LHCN-M2 (cell line): Measurements from ENCODE around the gene C1QTNF8. TPM values are rescaled to one million over a fixed set of nuclear protein-coding genes. Genes with fewer than 3 reads are reported as not detected.

Experiments
- DNase-seq: peaks from one replicate; pipeline ENCODE4 v3.0.0-alpha.2; 2012; ENCODE audit warnings: low read depth
- total RNA-seq: library from RNA; depleted of rRNA; stranded (reverse); fragments of >200 nt; gene quantifications from 2 replicates; pipeline ENCODE4 v1.2.3, GENCODE V29; 2014

The C1QTNF8 gene
- total RNA-seq, 1 experiment from 2014 or later = not detected

DNA sequence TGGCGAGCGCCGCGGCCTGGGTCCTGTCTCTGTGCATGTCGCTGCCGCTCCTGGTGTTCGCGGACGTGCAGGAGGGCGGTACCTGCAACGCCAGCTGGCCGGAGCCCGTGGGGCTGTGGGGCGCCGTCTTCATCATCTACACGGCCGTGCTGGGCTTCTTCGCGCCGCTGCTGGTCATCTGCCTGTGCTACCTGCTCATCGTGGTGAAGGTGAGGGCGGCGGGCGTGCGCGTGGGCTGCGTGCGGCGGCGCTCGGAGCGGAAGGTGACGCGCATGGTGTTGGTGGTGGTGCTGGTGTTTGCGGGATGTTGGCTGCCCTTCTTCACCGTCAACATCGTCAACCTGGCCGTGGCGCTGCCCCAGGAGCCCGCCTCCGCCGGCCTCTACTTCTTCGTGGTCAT lies 16.7 kb downstream of the C1QTNF8 start:
- DNase-seq = no peak

DNA sequence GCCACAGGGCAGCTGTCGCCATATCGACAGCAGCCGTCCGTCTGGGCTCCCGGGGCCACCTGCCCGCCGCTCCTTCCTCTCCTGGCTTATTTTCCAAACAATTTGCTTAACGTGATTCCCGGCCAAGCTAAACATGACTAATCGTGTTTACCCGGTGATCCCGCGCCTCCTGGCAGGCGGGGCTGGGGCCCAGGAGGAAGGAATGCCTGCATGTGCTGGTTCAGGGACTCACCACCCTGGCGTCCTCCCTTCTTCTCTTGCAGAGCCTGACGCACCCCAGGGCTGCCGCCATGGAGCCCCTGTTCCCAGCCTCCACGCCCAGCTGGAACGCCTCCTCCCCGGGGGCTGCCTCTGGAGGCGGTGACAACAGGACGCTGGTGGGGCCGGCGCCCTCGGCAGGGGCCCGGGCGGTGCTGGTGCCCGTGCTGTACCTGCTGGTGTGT lies 17.4 kb downstream of the C1QTNF8 start:
- peak; percentile 76 for DNase-seq

DNA sequence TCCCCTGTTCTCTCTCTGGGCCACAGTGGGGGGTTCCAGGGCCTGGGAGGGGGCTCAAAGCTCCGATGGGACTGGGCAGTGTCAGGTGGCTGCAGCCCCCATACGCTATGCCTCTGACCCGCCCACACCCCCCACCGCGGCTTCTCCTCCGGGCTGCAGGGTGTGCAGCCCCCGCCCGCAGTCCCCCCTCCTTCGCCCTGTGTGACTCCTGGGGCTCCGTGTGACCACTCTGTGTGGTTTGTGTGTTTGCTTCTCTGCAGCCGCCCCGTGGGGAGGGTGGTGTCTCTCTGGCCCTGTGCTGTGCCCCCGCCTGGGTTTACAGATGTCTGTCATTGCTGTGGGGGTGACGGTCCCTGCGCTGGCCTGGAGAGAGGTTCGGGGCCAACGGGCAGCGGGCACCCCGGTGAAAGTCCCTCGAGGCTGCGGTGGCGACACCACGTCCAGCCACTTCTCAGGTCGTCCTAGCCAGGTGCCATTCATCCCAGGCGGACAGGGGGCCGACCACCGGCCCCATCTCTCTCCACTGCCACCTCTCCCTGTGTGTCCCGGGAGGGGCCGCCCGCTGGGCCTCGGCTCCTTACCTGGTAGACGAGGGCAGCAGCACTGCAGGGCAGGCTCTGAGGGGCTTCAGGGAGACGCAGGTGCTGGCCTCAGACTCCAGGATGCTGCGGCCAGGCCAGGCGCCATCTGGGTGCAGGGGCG lies 18.0 kb downstream of the C1QTNF8 start:
- no peak for DNase-seq

DNA sequence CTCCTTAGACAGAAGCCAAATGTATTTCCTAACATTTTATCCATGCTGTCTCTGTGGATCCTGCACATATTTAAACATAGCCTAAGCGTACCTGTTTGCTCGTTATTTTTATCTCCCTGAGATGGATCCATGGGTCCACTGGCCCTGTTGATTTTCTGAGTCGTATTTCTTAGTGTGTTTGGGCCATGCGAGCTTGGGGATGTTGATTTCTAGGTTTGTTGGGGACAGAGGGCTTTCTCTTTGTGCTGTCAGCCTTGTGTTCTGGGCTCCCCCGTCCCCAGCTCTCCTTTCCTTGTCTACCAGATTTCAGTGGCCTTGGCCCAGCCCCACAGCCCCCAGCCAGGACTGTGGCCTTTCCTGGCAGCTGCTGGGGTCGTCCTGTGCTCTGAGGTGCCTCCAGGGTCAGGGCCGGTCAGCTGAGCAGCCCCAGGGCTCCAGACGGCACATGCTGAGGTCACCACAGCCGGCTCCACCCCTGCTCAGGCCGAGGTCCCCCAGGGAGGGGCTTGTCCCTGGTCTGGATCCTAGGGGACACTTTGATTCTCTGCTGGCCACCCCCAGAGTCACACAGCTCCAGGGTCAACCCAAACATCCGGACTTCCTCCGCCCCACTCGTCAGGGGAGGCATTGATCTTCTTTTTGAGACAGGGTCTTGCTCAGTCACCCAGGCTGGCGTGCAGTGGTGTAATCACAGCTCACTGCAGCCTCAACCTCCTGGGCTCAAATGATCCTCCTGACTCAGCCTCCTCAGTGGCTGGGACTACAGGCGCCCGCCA lies 19.1 kb downstream of the C1QTNF8 start:
- DNase-seq = no peak

DNA sequence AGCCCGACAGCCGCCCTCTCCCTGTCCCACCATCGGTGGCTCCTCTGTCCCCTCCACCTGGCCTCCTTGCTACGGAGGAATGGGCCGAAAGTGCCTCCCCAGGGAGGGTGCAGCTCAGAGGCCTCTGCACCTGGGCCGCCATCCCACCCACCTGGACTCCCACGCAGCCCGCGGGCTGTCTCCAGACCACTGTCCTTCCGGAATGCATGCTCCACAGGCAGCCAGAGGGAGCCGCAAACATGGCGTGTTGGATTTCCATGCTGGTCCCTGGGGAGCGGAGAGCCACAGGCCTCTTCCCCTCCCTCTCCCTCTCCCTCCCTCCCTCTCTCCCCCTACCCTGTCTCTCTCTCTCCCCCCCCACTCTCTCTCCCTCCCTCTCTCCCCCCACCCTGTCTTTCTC lies 20.5 kb downstream of the C1QTNF8 start:
- no peak for DNase-seq

DNA sequence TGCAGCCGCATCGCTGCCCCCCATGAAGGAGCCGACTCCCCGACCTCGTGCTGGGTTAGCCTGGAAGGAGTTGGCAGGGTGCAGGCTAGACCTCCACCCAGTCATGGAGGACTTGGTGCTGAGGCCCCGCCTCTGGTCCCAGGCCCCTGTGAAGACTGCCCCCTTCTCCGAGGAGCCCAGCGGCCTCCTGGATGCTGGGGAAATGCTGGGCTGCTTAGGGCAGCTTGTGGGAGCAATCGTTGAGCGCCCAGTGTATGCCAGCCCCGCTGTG lies 21.7 kb downstream of the C1QTNF8 start:
- DNase-seq = no peak

DNA sequence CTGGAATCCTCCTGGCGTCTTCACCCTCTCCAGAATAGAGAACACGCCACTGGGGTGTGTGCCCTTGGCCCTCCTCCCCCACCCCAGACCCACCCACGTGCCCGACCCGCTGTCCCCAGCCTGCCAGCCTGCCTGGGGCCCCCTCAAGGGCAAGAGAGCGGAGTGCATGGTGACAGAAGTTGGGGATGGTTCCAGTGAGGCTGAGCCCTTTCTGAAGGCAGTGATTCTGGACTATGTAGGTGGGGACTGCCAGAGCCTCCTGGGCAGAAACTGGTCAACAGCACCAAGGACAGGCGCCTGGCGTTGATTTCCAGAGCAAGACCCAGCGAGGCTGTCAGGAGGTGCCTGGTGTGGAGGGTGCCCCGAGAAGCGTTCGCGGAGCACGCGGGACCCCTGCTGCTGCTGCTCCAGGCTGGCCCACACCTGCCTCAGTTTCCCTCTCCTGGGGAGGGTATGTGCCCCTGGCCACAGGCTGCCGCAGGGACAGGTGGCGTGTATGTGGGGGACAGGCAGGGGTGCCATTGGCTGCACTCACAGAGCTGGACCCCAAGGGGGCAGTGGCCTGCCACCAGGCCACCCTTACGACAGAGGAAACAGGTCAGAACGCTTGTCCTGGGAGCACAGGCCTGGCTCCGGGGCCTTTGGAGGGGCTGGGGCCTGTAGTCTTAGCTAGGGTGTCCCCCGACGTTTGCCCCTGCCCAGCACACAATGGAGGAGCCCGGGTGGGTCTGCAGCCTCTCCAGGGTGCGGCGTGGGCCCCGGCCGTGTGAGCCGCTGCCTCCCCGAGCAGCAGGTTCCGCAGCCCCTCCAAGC lies 22.3 kb downstream of the C1QTNF8 start:
- DNase-seq = no peak

DNA sequence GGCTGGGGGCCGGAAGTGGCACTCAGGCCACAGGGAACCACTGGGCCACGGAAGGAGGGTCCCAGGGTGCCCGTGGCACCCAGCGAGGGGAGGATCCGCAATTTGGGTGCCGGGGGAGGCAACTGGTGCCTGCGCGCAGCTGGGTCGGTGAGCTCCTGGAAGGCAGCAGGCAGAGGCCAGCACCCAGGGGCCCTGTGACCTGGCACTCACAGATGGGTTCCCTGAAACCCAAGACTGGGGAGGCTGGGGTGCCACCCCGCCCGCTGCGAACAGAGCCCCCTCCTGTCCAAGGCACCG lies 22.8 kb downstream of the C1QTNF8 start:
- no peak for DNase-seq

DNA sequence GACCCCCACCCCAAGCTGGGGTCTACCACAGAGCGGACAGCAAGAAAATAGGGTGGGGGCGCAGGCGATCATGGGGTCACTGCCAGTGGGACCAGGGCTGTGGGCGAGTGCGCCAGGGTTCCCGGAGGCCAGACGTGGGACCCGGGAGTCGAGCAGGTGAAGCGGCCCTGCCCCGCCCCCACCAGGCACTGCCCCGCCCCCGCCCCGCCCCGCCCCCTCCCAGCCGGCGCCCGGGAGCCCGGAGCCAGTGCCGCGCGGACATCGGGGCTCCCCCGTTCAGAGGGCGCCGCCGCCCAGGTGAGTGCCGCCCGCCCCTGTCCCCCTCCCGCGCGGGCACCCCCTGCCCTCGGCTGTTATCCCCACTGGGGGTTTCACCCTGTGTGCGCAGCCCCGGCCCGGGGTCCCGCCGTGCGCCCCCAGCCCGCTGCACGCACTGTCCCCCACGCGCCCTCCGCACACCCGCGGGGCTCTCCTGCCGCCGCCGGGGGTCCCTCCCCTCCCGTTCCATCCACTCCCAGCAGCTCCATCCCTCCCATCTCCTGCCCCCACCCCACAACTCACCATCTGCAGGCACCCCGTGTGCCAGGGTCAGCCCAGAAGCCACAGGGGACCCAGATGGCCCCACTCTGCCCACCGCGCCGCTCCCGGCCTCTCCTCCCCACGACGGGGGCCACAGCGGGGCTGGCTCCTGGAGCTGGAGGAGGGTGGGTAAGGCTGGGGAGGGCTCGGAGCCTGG lies 23.4 kb downstream of the C1QTNF8 start, which contains the start of gene SSTR5:
Gene SSTR5, plus strand, starts transcription at position 222 of the 736 bp plus-strand sequence. CDS start 6,122 bp downstream, outside the sequence.
- DNase-seq = no peak

DNA sequence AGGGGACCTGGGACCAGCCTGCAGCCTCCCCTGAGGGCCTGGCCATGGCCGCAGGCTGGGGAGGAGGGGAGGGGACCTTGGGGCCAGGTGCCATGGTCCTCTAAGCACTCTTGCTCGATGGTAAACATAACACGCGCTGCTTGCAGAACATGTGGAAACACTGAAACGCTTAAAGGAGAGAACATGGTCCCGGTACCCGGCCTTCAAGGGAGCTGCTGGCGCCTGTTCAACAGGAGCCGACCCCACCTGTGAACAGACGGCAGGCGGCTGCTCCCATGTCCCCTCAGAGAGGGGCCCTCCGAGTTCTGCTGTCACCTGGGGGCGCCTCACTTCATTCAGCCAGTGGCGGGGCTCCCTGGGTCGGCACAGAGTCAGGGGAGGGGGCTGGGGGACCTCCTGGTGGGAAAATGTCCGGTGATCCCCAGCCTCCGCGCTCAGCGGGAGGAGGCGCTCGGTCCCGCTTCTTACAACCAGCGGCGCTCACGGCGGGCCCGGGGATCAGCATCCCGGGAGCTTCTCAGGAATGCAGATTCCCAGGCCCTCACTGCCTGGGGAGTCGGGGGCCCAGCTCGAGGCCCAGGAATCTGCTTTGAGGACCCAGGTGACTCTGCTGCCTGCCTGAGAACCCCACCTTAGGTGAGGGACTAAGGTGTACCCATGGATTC lies 24.4 kb downstream of the C1QTNF8 start:
- no peak for DNase-seq

DNA sequence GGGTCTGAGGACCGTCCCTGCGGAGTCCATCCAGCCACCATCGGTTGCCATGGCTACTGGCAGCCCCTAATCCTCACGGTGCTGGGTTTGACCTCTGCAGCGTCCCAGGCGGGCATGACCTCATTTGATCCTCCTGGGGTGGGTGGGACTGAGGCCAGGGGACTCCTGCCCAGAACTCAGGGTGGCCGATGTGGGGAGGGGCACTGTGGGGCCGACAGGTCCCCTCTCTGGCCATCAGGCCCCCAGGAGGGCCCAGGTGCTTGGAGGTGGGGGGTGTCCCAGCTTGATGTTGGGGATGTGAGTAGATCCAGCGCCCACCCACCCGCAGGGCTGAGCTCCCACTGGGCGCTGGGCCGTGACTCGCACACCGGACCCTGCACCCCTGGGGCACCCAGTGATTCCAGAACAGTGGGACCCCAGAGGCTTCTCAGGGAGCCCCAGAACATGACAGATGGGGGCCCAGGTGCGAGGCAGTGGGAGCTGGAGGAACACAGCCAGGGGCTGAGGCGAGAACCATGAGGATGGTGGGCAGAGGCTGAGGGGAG lies 25.1 kb downstream of the C1QTNF8 start:
- no peak for DNase-seq

DNA sequence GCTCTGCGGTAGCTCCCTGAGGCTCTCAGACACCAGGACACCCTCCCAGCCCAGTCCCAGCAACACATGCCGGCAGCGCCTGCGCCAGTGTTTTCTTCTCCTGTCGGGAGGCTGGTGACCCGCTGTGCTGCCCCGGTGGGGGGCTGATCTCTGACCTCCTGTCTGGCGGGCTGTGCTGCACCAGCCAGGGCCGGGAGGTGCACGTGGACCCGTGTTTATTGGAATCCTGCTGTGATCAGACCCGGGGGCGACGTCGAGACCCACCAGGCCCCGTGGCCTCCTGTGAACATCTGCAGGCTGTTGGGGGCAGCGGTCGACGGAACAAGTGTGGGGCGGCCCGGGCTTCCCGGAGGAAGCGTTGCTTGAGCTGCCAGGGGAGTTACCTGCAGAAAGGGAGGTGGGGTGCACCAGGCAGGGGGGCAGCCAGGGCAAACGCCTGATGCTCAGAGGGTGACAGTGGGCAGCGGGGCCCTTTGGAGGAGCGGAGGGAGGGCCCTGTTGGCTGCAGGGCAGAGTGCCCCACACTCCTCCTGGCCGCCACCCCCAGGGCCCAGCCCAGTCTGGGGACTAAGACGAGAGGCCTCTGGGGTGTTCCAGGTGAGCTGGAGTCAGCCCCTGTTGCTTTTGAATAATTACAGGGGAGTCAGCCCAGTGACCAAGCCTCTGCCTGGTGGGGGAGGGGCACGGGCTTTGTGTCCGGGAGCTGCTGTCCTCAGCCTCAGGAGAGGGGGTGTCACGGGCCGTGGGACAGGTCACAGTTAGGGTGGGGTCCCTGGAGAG lies 25.8 kb downstream of the C1QTNF8 start:
- DNase-seq = no peak

DNA sequence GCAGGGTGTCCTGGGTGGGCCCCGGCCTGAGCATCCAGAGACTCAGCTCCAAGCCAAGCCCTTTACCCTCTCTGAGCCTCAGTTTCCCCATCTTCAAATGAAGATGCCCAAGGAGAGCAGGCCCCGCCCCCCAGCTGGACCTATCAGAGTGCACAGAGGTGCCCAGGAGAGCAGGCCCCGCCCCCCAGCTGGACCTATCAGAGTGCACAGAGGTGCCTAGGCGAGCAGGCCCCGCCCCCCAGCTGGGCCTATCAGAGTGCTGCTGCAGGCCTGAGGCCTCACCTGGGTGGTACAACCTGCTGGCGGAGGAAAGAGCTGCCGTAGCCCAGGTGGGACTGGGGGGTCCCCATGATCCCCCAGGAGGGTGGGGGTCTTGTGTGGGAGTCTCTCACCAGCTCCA lies 26.9 kb downstream of the C1QTNF8 start:
- no peak for DNase-seq

DNA sequence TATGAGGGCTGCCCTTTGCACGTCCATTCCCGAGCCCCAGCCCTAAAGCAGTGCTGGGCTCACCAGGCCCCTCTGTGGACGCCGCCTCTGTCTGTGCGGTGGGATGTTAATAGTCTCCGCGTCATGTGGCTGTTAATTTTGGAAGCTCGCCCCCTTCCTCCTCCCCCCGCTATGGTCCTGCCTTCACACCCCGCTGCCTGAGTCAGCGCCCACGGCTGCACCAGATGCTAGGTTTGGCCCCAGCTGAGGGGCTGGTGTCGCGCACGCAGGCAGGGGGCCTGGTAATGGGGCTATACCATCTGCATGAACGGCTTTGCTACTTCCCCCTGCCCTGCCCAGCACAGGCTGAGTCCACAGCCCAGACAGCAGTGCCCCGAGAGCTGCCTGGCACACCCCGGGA lies 27.6 kb downstream of the C1QTNF8 start:
- DNase-seq = no peak

DNA sequence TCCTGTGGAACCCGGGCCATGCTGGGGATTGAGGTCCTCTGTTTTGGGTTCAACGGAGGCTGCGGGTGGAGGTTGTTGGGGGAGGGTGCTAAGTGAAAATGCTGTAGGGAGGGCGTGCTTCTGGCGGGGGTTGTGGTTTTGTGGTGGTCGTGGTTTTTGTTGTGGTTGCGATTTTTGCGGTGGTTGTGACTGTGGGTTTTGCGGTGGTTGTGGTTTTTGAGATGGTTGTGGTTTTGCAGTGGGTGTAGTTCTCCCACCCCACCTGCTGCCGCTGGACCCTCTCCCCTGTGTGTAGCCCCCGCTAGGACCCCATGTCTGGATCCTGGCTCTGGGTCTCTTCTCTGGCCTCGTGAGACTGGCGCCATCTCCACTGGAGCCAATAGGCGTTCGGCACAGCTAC lies 28.4 kb downstream of the C1QTNF8 start:
- DNase-seq = no peak

DNA sequence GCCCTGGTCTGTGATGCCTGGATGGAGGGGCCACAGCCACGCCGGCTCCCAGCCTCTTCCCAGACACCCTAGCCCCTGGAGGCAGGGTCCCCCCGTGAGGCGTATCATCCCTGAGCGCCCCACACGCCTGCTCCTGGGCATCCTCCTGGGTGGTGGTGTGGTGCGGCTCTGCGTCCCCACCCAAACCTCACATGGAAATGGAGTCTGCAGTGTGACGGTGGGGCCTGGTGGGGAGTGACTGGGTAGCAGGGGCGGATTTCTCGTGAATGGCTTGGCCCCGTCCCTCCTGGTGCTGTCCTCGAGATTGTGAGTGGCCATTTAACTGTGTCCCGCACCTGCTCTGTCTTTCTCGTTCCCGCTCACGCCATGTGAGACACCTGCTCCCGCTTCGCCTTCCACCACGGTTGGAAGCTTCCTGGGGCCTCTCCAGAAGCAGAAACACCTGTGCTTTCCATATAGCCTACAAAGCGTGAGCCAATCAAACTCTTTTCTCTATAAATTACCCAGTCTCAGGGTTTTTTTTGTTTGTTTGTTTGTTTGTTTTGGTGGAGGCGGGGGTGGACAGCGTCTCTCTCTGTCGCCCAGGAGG lies 29.4 kb downstream of the C1QTNF8 start:
- no peak for DNase-seq

DNA sequence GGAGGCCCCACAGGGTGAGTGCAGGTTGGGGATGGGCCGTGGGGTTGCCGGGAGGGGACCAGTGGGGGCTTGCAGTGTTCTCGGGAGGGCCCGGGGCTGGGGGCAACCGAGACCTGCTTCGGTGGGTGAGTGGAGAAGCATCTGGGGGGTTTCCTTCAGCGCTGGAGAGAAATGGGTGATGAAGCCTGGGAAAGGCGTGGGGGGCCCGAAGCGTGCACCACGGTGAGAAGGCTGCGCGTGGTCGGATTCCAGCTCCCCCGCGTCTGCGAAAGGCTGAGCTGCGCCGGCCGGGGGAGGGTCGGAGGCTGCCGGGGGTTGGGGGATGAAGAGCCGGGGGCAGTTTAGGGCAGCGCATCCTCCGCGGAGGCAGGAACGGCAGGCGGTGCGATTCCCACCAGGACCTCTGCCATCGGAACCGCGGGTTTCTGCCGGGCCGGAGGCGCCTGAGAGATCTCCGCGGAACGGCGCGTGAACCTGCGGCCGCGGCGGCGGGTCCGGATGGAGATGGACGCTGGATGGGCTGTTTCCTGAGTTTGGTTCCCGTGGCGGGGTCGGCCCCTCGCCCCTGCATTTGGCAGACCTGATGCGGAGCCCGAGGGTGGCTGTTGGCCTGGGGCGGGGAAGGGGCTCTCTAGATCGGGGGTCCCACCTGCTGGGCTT lies 30.4 kb downstream of the C1QTNF8 start:
- DNase-seq = no peak

DNA sequence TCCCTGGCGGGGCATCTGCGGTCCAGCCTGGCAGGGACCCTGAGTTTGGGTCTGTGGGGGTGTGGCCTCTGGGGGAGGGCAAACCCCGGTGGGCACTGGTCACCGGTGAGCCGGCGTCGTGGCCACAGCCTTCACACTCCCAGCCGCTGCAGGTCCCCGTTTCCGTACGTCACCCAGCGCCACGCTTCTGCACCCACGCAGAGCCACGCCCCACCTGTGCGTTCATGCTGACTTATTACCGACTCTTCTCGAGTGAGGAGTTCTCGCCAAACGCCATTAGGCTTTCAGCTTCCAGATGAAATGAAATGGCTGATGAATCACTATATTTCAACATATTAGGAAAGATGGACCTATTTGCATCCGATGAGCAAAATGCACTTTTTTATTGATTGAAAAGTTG lies 32.3 kb downstream of the C1QTNF8 start:
- no peak for DNase-seq

DNA sequence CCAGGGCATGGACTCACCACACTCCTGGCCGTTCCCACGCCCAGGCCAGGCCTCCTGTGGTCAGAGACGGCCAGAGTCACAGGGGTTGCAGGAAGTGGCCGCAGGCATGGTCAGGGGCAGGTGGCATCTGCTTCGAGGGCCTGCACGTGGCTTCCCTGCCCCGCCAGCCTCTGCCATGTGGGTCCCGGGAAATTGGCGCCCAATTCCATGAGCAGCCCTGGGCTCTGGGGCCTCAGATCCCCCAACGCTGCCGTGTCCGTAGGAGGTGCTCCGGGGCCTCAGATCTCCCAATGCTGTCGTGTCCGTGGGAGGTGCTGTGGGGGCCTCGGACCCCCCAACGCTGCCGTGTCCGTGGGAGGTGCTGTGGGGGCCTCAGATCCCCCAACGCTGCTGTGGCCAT lies 33.1 kb downstream of the C1QTNF8 start:
- no peak for DNase-seq
